HT1080 (cell line): ENCODE data around the gene PIK3R6. TPM values are rescaled to one million over a fixed set of nuclear protein-coding genes. Genes with fewer than 3 reads are reported as not detected.
"Not testable (repeated sequence)": the region's sequence is repeated elsewhere in the genome, so short reads cannot be mapped to it uniquely, and the experiment has no call there.

Experiments used
- DNase-seq: peaks from one replicate; pipeline ENCODE4 v3.0.0-alpha.2; 2015; ENCODE audit warnings: low read depth
- total RNA-seq: library from RNA; depleted of rRNA; stranded (reverse); fragments of >200 nt; shearing (Covaris generic); gene quantifications from 2 replicates; pipeline ENCODE4 v1.2.3, GENCODE V29; 2014

The PIK3R6 gene
- total RNA-seq, 1 experiment from 2014 or later: not detected

DNA sequence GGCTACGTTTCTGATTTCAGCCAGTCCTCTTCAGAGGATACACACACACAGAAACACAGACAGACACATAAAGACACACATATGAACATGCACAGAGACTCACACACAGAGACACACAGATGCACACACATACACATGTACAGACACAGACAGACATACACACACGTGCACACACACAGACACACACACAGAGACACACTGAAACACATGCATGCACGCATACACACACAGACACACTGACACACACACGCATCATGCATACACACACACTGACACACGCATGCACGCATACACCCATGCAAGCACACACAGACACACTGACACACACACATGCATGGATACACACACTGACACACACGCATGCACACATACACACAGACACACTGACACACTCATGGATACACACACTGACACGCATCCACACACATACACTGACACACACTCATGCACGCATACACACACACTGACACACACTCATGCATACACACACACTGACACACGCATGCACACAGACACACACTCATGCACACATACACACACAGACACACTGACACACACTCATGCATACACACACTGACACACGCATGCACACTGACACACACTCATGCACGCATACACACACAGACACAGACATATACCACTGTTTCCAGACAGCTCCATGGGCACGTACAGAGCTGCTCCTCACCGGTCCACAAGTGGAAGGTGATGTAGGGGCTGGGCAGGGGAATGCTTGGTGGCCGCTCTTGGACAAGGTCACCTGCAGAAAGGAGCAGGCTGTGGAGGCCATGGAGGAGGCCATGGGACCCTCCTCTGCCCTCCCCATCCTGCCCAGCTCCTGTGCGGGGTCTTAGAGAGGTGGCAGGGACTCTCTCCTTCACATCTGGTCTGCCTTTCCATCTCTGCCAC lies 38.2 kb downstream of the PIK3R6 start:
- no peak for DNase-seq

DNA sequence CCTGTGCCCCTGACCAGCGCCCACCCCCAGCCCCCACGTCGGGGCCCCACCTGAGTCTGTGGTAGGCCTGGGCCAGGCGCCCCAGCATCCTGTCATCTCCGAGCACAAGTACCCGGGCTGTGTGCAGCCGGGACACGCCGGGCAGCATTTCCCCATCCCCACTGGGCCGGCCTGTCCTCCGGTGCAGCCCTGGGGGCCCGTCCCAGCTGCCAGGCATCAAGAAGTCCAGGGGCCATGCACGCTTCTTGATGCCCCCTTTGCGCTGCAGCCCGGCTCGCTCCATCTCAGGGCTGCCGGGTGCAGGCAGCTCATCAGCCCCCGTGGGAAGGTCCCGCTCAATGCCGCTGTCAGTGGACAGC lies 39.0 kb downstream of the PIK3R6 start:
- DNase-seq: no peak

DNA sequence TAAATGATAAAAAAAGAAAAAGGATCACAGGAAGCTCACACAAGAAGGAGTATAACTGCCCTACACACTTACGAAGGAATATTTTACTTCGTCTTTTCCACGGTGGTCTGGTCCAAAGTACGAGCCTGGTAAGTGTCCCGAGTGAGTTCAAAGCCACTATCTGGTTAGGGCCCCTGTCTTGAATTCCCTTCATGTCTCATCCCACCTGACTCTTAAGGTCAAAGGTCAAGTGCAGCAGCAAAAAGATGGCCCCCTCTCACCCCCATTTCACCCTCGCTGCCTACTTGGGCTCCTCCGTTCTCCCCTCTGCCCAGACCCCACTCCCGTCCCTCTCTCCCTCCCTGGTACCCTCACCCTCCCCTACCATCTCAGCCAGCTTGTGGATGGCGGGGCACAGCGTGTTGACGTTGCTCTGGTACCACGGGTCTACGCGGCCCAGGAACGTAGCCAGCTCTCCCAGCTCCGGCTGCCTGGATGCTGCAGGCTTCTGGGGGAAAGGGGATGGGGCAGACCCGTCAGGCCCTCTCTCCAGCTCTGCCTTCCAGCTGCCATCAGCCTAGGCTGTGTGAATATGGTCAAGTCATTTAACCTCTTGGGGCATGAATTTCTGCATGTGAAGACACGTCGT lies 40.6 kb downstream of the PIK3R6 start:
- DNase-seq: no peak

DNA sequence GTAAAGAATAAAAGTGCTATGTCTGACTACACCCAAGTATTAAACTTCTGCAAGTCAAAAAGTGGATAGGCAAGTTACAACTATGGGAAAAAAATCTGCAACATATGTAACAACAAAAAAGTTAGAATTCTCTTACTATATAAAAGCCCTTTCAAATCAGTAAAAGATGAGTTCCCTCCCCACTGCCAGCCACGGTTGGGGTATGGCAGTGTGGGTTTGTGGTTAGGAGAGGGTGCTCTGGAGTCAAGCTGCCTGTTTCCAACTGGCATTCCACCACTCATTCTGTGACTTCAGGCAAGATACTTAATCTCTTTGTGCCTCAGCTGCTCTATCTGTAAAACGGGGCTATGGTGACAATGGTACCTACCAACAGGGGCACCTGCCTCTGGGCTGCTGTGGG lies 41.7 kb downstream of the PIK3R6 start:
- no peak for DNase-seq

DNA sequence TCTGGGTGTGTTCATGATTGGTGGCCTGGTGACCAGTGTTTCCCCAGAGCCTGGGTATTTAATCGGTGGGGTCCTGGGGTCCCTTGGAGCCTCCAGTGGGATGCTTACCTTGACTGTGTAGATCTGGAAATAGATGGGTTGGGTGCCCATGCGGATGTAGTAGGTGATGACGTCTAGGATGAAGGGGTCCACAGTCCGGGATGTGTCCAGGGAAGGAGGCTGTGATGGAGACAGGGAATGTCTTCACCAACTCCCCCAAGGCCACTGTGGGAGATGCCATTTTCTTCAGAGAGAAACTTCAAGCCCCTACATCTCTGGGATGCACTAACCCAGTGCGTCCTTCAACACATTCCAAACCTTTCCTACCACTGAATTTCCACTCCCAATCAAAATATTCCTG lies 44.2 kb downstream of the PIK3R6 start:
- no peak for DNase-seq

DNA sequence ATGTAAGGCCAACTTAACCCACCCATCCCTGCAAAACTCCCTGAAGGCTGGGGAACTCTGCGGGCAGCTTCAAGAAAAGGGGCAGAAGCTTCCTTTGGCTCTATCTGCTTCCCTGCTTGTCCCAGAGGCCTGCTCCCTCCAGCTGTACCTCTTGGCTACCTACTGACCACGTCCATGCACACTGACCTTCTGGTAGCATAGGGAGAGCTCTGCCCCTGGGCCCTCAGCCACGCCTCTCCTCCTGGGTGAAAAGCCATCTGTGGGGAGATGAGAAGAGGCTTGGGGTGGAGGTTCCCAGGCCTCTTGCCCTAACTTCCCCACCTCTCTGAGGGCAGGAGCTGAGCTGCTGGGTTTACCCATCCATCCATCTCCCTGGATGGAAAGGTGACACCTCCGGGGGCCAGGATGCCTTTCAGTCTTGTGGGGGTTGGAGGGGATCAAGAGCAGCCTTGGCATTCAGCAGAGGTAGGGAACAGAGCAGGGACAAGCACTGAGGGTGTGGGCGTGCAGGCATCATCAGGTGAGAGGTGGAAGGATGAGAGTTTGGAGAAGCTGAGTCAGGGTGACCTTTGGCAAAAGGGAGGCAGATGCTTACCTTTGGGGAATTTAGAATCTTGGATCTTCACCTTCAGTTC lies 45.0 kb downstream of the PIK3R6 start:
- DNase-seq: no peak

DNA sequence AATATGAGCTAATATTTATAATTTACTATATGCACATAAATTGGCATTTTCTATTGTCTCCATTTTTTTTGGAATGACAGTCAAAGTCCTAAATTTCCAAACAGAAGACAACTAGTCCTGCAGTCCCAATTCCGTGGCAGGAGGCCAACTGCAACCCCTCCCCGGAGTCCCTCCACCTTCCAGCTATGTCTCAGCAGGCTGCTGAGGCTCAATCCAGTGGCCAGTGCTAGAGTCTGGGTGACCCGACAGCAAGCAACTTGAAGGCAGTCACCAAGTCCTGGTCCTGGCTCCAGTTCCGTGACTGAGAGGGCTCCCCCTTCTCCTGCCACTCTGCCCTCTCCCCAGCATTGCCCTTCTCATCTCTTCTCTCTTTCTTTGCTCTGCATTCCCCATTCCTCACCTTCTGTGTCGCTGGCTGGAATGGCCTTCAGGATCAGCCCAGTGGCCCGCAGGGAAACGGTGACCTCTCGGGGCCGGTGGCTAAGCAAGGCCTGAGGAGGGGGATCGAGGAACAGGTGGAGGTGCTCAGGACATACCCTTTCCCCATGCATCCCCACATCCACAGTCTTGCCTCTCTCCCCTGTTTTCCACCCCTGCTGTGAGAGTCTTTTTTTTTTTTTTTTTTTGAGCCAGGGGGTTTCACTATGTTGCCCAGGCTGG lies 45.9 kb downstream of the PIK3R6 start:
- DNase-seq: no peak

DNA sequence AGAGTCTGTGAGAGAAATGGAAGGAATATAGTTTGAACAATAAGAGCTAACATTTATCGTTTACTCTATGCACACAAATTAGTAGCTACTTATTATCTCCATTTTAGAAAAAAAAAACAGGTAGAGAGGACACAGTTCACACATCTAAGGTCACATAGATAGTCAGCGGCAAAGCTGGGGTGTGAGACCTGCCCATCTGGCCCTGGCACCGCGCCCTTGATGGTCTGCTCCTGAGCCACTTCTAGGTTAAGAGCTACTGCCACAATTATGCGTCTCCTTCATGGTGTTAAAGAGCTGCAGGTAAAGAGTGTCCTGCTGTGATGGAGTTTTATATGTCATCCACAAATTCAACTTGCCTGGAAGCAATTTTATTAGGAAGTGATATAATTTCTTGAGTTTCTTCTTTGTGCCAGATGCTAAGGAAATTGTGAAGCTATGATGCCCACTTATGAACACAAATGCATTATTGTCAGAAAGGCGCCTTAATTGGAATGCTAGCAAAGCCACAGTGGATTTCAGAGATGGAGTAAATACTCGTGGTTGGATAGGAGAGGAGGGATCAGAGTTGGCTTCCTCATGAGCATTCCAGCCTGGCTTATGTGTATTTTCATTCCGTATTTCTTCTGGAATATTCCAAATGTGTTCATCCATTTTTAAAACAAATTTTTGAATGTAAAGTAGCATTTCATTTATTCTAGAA lies 47.0 kb downstream of the PIK3R6 start:
- DNase-seq: no peak

DNA sequence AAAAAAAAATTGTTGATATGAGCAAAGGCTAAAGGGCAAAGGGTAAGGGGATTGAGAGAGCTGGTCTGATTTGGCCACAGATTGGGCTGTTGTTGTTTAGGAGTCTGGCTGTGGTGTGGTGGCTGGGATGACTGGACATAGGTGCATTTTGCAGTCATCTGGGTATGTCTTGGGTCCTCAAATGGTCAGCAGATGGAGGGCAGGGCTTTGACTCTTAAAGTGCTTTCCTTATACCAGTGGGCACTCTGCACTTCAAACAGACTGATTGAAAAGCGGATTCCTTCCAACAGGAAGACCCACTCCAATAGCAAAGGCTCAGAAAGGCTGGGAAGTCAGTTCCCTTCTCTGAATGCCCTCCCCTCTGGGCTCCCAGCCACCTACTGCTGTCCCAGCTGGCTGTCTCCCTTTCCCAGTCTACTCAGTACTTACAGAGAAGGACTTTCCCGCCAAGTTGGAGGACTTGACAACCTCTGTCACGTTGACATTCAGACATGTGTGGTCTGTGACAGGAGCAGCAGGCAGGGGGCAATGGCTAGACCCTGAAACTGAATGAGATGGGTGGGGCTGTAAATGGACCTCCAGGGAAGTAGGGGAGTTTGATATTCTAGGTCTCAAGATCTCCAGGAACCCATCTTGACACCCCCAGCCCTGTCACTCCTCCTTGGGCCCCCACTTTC lies 48.7 kb downstream of the PIK3R6 start:
- DNase-seq: no peak

DNA sequence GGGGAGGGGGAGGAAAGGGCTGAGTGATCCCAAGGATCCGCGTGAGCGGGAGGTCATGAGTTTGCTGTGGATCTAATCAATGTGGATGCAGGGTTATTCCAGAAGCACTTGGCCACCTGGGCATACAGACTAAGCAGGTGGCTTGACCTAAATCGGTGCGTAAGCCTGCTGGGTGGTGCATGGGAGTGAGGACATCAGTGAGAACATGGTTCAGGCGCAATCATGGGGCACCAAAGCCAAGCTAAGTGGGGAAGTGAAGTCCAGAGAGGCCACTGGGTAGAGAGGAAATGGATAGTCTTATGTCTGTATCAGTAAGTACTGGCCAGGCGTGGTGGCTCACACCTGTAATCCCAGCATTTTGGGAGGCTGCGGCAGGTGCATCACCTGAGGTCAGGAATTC lies 49.4 kb downstream of the PIK3R6 start:
- no peak for DNase-seq

DNA sequence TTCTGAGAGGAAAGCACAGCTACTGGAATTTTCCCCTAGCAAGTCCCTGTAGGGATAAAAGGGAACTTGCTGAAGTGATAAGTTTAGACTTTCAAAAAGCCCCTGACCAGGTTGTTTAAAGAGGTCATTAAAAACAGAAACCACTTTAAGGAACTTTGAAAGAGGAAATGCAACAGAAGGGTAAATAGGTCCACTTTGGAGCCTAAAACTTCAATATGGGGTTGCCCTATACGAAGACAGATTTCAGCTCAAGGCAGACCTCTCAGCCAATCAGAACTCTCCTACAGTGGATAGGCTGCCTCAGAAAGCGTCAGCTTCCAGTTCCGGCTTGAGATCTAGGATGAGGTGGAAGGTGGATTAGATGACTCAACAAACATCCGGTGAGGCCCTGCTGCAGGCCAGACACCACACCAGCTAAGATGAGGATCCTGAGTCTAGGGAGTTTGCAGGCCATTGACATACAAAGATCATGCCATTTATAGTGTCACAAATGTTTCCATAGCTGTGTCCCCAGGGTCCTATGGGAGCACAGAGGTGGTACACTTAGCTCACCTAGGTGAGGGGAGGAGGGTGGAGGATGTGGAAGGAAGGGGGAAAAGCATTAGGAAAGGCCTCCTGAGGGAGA lies 60.4 kb downstream of the PIK3R6 start:
- DNase-seq: peak; percentile 59

DNA sequence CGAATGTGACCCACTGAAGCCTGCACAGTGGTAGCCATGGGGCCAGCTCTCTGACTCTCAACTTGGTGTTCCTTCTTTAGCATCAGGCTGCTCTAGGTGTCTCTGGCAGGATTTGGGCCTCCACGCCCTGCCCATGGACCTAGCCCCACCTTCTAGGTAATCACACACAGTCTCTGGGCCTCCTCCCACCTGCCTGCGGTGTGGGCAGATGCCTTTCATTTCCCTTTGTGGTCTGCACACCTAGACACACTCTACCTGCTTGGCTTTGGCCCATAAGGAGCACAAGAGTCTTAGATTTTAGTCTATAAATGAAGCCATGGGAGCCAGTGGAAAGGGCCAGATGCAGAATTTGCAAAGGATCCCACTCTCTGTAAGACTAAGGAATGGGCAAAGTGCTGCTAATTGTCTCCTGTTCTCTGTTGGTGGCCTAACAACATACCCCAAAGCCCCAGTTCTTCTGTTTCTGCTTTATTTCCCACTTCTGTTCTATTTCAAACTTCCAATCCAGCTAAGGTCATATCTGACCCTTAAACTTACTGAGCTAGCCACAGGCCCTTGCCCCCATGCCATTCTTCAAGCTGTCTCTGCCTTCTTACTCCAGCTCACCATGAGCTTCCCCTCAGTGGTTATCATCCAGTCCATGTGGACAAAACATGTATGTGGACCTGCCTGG lies 61.1 kb downstream of the PIK3R6 start:
- DNase-seq: no peak

DNA sequence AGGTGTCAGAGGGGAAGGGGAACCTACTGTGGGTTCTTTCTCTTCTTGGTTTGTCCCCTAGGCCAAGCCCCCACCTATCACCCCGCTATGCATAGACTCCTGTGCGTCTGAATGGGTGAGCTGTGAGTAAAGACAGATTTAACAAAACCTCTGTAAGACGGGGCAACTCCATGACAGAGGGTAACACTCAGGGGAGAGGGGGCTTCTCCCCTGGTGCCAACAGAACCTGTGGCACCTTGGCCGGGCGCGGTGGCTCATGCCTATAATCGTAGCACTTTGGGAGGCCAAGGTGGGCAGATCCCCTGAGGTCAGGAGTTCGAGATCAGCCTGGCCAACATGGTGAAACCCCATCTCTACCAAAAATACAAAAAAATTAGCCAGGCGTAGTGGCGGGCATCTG lies 62.1 kb downstream of the PIK3R6 start:
- DNase-seq: not testable (repeated sequence)

DNA sequence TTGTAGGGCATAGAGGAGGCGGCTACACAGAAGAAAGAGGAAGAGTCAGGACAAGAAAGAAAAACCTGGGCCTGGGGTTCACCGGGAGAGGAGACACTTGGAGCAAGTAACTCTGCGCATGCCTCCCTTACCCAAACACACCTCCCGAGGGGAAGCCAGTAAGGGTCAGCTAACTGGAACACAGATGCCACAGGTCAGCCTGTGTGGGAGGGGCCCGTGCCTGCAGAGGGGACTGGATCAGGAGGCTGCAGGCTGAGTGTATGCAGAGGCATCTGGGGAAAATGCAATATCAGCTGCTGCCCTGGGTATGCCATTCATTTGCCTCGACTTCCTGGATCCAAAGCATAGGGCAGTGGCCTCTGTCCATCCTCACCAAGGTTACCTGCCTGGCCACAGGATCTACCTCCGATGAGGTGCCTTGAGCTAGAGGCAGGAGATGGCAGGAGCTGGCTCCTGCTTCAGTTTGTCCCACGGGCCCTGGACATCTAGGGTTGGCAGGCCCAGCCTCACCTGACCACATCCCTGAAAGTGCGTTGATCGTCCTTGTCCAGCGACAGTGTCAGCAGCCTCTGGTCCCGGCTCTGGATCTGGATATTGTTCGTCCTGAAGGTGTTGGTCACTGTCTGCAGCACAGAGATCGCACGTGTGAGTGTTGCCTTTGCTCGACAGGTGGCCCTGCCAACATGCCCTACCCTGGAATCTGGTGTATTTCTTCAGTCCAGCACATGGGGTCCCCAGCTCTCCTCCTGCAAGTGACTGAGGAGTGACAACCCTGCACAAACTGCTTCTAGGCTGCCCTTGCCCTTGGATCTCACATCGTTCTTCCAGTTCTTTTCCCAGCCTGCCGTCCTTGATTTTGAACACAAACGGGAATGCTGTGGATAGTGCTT lies 63.7 kb downstream of the PIK3R6 start:
- peak; percentile 9 for DNase-seq

DNA sequence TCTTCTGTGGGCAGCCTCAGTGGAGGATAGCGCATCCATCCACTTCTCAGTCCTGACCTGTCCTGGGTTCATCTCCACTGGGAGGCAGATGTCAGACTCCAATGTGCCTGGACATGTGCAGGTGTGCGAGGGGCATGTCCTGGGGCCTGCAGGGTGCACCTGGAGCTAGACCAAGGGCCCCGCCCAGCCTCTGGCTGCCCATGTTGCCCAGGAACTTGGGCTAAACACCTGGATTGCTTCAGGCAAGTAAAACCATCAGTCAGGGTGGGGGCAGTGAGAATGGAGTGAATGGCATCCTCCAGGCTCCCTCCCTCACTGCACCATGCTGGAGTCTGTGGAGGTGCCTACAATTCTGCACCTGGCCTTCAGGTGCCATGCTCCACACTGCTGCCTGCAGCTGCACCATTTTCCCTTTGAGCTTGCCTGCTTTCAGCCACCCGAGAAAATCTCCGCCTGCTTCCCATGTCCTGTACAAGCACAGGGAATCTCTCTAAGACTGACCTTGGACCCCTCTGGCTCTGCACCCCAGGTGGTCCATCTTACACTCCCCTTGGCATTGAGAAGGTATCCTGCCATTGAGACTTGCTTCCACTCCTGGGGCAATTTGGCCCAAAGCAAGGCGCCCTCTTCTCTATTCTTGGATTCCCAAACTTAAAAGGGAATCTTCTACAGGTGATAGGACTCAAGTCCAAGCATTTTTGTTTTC lies 66.2 kb downstream of the PIK3R6 start:
- DNase-seq: no peak

DNA sequence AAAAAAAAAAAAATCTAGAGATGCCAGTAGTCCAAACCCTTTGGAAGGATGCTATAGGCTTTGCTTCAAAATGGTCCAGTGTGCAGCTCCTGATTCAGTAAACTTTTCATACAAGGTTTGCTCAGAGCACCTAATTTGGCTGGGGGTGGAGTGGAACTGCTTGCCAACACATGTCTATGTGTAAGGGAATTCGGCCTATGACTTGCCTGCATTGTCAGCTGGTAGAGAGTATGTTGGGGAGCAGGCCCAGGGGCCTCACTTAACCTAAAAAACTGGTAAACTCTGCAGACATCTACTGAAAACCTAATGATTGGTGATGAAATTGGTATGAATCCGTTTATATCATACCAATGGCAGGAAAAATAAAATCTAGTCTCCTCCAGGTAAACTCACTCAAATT lies 66.8 kb downstream of the PIK3R6 start:
- DNase-seq: no peak

DNA sequence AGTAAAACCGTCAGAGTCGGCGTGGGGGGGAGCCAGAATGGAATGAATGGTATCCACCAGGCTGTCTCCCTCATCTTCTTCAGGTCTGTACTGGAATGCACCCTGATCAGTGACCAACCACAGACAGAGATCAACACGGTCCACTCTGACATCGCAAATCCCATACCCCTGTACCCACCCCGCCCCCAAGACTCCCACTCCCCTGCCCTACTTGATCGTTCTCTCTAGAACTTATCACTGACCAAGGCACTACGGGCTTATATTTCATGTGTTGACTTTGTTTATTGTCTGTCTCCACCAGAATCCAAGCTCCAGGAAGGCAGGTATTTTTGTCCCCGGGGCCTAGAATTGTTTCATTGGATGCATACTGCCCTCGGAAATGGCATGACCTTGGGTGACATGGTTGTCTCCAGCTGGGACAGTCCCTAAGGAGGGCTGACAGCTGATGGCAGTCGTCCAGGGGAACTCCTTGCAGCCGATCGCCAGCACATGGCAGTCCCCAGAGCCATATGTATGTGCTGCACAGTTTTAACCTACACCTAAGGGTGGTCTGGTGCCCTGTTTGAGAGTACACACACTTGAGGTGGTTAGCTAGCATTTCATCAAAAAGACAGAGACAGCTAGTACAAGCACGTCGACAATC lies 67.8 kb downstream of the PIK3R6 start:
- DNase-seq: no peak
